ENCODE results near the gene YKT6.

Gene YKT6

DNA sequence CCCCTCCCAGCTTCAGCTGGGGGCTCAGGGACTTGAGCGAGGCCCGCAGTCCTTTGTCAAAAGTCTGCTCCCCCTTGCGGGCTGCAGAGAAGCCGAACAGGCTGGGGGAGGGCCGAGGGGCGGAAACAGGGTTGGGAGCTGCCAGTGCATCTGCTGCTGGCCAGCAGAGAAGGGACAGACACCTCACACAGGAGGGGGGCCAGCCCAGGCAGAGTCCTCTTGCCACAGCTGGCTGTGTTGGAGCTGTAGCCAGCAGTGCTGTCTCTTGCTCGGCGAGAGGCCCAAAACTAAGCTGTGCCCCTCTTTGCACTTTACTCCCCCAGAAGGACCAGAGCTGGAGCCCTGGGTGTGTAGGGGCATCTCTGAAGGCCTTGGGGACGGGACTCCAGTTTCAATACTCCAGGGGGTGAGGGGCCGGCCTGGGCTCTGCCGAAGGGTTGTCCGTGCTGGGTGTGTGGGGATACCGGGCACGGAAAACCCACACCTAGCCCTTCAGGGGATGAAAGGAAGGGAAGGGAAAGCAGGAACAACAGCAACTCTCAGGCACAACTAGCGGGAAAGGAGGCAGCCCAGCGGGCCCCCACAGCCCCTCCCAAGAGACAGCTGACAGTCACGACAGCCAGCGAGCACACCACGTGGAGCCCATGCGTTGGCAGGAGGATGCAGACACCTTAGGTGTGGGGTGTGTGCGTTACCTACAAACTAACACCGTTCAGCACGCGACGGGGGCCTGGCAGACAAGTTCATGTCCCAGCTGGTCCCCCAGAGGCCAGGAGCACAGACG, 17.8 kb downstream of the YKT6 start:
- DNase-seq (ENCODE audit: low spot score), result no peak

DNA sequence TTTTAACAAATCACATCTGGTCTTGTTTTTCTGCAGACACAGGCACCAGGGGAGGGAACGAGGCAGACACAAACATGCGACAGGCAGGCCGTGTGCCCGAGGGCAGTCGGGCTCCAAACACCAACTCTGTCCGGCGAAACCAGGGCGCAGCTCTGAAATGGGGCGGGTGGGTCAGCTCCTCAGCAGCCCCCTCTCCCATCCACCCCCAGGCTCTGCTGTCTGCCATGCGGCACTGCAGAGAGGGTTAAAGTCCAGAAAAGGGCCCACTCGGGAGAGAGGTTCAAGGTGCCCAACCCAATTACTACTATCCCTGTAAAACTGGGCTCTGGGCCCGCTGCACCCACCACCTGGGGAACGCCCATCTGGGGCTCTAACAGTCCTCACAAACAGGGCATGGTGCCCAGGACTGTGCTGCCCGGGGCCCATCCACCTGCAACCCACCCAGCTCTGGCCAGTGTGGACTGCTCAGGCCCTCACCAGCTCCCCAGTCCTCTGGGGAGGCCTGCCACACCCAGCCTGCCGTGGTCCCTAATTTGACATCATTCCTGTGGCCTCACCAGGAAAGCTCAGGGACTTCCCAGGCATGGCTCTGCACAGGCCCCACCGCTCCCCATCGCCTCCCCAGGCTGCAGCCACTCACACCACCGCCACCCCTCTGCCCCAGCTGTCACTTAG, 18.7 kb downstream of the YKT6 start:
- DNase-seq (ENCODE audit: low spot score), result no peak

DNA sequence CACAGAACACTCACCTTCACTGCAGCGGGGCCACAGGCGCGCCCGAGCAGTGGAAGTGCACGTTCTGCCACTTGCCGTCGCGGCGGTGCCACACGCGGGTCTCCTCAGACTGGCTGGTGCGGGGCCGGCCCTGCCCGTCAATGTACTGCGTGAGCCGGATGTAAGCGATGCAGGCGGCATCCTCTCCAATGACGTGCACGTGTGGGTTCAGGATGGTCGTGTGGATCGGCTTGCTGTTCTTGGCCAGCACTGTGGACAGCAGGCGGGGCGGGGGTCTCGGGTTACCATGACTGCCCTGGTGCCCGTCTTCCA, 19.2 kb downstream of the YKT6 start:
- DNase-seq (ENCODE audit: low spot score), result no peak

DNA sequence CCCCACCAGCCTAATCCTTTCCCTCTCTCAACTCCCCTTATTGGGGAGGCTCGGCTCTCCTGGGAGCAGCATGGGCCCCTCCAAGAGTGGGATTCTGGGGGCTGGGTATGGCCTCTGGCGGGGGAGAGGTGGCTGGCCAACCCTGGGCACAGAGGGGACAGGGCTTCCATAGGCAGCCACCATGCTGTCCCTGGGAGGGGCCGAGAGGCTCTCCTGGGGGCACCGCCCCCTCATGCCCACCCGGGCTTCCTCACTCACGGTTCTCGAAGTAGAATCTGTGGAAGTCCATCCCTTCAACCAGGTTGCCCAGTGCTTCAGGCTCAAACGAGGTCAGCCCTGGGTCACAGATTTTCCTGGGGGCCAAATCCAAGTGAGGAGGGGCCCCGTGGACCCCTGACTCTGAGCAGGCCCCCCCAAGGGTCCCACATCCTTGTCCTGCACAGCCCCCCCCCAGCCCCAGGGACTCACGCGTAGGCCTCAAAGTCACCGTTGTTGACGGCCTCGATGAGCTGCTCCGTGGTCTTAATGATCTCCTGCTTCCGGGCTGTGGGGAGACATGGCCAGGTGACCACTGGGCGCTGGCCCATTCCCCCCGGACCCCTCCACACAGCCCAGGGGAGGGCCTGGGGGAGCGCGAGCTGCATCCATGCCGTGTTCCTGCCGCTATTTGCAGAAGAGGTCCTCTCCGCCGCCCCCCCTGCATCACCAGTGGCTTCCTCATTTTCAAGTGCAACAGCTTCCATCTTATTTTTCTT, 19.8 kb downstream of the YKT6 start:
- no peak for DNase-seq (ENCODE audit: low spot score)

DNA sequence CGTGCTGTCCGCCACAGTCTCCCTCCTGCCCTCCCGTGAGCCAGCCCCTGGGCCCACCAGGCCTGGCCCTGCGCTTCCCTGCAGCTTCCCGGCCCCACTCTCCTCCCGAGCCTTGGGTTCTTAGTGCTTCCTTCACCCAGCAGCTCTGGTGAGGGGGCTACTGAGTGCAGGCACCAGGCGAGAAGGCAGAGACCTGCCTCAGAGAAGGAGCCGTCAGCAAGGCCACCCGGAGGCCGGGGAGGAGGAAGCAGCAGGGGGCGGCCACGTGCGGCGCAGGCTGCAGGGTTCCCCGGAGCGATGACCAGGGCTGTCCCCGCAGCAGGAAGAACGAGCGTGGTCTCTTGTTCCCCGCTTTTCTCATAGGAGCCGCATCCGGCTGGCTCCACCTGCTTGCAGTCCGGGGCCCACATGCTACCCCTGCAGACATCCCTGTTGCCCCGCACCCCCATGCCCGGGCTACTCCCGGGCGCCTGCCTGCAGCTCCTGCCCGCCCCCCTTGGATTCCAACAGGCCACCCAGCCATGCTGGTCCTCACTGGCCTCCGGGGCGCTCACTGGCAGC, 20.5 kb downstream of the YKT6 start:
- DNase-seq (ENCODE audit: low spot score), result no peak

DNA sequence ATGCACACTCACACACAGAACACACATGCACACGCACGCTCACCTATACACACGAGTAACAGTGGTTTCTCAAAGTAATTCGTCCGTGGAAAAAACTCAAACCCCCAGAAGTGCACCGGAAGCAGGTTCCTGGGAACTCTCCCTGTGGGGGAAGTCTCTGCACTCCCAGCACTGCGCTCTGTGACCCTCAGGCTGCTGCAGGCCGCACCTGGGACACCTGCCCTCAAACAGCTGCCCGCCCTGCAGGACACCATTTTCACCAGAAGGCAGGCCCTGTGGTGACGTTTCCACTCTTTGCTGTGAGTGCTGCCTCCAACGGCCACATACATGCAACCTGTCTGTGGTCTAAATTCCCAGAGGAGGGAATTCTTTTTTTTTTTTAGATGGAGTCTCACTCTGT, 21.3 kb downstream of the YKT6 start:
- DNase-seq (ENCODE audit: low spot score), result no peak

DNA sequence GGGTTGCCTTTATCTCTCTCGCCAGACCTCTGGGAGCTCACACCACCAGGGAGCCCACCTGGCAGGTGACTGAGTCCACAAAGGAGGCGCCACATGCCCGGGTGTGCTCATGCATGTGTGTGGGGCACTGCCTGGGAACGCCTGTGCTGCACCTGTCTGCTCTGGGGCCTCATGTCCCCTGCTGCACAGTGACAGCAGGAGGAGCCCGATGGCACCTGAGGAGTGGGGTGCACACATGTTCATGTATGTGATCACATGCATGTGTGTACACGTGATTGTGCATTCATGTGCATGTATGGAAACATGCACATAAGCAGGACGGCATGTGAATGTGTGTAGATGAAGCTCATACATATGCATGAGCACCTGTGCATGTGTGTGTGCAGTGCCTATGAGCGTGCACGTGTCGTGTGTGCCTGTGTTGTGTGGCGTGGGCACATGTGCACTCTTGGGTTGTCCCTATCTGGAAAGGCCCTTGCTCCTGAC, 22.0 kb downstream of the YKT6 start:
- DNase-seq (ENCODE audit: low spot score), result no peak

DNA sequence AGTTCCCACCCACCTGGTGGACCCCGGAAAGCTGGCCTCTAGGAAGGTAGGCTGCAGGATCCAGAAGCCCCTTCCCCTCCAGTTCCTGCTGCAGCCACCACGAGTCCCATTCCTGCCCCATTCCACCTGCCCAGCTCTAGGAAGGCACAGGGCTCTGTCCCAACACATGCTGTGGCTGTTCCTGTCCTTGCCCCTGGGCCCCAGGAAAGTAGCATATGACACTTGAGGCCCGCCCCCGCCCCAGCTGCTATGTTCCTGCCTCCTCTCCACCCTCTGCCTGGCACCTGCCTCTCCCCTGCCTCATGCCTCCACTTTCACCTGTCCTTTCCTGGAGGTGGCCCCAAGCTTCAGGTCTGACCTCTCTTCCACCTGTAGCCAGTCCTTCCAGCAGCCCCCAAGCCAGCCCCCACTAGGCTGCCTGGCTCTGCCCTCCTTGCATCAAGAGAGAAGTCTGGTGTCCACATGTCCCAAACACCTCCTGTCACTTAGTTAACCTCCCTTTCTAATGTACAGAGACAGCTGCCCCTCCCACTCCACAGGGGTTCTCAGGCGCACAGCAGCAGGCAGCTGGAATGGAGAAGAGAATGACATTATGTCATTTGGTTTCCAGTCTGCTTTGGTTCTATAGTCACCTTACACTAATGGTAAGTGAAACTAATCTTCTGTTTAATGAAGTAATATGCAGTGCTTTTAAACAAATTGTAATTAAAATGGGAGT, 22.7 kb downstream of the YKT6 start:
- no peak for DNase-seq (ENCODE audit: low spot score)

DNA sequence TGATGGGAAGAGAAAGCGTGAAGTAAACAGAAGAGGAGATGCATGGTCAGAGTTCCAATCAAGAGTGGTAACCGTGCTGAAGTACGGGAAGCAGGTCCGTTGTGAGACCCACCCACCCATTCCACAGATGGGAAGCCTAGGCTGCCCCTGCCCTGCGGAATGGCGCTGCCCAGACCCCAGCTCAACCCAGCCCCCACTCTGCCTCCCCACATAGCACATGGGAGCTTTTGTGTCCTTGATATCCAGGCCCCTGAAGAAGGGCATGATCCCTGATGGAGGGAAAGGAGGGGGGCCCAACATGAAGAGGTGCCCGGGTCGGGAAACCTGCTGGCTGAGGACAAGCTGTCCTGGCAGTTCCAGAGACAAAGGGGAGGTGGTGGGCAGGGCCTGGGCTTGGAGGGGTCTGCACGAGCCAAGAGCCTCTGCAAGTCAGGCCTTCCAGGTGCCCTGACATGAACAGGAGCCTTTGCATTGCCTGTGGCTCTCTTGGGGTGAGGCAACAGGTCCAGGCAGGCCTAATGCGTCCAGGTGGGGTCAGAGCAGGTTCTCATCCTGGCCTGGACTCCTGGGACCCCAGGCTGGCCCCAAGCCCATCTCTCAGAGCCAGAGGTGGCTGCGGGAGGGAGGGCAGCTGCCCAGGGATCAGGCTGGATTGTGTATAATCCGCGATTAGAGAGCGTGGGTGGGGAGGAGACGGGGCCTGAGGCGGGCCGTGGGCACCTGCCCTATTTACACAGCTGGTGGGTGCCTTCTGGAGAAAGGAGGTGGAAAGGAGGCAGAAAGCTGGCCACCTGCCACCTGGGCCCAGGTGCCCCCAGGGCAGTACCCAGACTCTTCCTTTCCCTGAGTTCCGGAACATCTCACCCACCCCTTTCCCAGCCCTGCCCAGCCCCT, 23.5 kb downstream of the YKT6 start:
- DNase-seq (ENCODE audit: low spot score), result no peak

DNA sequence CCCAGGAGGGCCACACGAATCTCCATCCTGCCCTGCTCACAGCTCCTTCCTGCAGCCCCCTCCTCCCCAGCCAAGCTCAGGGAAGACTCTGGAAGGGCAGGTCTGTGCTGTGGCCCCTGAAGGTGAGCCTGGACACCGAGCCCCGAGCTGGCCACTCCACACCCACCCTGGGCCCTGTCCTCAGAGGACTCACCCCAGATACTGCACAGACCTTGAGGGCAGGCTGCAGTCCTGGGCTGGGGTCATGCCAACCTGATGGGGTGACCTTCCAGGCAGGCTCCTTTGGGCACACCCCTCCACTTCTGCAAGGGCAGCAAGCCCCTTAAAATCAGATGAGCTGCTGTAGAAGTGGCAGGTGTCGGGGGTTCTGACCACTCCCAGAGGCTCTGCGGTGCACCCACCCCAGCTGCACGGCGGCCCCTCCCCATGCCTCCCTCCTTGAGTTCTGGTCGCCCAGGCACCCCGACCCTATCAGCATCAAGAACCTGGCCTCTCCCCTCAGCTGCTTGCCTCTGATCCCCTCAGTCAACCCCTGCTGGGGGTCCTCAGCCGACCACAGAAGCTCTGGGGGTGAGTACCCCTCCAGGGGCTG, 24.3 kb downstream of the YKT6 start:
- no peak for DNase-seq (ENCODE audit: low spot score)

DNA sequence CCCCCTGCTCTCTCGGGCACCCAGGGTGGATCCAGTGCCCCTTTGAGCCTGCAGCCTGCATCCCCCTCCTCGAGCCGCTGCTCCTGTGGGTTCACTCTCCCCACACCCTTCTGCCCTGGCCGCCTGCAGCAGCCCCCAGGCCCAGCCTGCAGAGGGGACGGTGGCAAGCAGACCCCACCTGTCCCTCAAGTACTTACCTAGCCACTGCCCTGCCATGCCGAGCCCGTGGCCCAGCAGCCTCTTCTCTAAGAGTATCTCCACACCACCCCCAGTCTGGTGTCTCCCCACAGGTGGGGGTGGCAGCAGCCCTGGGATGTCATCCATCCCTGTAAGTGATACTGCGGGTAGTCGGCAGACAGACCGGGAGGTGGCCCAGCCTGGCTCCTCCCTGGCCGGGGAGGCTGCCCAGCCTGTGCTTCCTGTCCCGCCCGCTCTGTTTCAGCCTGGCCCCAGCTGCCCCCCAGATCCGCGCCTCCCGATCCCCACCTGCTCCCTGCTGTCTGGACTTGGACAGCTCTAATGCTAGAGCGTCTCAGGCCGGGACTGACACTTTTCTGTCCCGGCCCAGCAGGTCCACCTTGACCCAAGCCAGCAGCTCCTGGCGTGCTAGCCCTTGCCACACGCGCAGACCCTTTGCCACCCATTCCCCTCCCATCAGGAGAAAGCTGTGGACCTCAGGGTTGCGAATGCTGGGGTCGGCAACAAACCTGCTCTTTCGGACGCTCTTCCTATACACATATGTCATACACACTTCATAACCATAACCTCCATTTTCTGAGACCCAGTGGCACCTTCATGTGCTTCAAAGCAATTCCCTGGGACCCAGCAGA, 25.0 kb downstream of the YKT6 start:
- DNase-seq (ENCODE audit: low spot score), result peak; percentile 57

DNA sequence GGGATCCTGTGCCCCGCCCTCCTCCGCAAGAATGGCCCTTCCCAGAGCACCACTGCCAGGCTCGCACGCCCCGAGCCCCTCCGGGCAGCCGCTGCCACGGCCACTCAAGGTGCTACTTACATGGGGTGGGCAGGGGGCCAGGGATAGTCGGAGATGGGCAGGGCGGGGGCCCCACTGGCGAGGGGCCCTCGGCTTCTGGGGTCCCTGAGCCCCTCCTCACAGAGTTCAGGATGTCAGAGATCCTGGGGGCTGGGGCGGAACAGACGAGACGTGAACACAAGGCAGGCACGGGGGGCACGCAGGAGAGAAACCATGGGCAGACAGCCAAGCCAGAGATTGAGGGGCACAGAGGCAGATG, 25.6 kb downstream of the YKT6 start:
- no peak for DNase-seq (ENCODE audit: low spot score)

DNA sequence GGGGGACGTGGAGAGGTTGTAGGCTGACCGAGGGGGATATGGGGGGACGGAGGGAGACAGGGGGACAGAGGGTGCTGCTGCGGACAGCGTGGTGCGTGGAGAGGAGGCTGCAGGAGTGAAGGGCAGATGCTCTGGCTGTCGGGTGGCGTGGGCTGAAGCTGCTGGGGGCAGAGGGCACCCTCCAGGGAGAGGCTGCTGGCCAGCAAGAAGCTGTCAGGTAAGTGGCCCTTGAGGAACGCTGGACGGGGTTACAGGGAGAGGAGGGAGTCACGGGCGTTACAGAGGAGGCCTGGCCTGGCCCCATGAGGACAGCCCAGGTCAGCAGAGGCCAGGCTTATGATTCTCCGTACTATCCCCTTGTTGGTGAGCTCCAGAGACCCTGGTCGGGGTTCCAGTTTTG, 27.1 kb downstream of the YKT6 start:
- DNase-seq (ENCODE audit: low spot score), result no peak

DNA sequence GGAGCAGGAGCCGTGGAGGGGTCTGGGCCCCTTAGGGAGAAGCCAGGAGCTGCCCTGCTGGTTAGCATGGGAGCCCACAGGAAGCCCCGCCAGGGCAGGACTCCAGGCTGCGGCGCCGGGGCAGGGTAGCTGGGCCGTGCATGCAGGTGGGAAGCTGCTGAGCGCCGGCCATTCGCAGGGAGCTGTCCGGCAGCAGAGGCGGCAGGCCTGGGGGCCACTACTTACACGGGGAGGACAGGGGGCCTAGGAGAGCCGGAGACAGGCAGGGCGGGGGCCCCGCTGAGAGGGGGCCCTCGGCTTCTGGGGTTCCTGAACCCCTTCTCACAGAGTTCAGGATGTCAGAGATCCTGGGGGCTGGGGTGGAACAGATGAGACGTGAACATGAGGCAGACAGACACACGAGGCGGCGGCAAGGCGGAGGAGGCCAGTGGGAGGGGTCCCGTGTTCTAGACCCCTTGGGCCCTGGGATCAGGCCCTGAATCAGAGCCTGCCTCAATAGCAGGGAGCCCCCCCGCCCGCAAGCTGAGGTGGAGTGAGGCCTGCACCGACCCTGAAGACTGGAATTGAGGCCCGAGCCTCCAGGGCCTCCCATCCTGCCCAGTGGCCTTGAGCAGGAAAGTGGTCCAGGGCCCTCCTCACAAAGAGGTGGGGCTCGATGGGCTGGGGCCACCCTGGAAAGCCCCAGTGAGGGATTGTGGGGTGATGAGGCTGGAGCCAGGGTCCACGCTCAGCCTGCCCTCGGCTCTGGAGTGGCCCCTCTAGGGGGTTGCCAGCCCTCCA, 28.0 kb downstream of the YKT6 start:
- DNase-seq (ENCODE audit: low spot score), result no peak

DNA sequence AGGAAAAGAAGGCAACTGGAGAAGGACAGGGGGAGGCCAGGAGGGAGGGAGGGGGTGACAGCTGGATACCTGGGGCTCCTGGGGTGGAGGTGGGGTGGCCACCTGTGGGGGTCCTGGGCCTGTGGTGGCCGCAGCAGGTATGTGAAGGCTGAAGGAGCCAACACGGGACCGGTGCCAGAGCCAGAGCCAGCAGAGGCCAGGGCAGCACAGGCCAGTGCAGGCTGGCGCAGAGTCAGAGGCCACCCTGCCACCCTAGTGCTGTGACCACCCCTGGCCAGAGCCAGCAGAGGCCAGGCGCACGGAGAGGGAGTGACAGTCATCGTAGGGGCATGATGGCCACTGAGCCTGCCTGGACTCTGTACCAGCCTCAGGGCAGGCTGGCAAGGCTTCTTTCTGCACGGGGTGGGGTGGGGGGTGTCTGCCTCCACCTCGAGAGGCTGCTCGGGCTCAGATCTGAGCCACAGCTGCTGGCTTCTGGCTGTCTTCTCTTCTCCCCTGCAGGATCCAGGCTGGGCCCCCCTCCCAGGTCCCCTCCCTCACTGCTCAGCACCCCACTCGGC, 28.8 kb downstream of the YKT6 start:
- no peak for DNase-seq (ENCODE audit: low spot score)

DNA sequence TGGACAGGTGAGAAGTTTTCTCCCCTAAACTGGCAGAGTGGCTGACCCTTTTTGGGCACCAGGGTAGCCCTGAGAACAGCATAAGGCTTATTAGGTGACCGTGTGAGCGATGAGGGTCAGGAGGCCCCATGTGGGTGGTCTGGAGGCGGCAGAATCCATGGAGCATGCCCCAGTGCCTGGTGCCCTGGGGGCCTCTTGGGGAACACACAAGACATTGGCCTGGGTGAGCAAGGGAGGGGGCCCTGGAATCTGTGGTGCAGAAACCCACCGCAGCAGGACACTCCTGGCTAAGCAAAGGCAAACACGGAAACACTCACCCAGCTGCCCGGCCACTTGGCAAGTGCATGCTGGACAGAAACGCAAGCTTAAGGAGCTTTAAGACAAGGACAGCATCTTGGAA, 29.5 kb downstream of the YKT6 start:
- no peak for DNase-seq (ENCODE audit: low spot score)

DNA sequence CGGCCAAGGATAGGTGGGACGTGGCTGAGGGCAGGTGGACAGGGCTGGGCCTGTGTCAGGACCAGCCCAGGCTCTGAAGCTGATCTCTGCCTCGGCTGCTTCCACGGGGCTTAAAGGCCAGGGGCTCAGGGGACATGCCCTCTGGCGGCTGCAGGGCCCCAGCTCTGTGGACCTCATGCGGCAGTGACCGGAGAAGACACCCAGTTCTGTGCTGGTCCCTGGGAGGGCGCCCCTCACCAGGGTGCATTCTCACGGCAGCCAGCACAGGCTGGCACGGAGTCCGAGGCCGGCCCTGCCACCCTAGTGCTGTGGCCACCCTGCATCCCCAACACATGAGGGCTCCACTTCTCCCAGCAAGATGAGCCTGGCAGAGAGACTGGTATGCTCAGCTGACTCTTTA, 30.3 kb downstream of the YKT6 start:
- no peak for DNase-seq (ENCODE audit: low spot score)

DNA sequence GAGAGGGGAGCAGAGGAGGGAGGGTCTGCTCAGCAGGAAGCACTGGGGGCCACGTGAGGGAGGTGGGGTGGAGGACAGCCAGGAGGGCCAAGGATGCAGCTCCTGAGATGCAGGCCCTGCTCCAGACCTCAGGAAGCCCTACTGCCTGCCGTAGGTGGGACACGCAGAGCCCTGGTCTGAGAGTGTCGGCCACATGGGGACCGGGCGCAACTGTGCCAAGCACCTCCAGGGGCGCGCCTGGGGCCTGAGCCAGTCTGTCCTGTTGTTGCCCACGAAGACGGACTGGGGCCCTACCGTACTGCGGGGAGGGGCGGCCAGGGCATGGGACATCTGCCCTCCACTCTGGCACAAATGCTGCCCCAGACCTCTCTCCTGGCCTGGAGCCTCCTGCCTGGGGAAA, 31.6 kb downstream of the YKT6 start:
- DNase-seq (ENCODE audit: low spot score), result no peak
